Stimulated activated CD8-positive, alpha-beta memory T cell treated with anti-CD3 and anti-CD28 coated beads, Interleukin-12 subunit alpha, Interleukin-12 subunit beta, amount 100 ng/mL, for 4 hours (primary cell): ENCODE data around the gene CPPED1.
"Not testable (repeated sequence)": the region's sequence is repeated elsewhere in the genome, so short reads cannot be mapped to it uniquely, and the experiment has no call there.

Source experiments
- DNase-seq: peaks from one replicate; pipeline ENCODE4 v3.0.0-alpha.2; 2020; ENCODE audit warnings: low read depth

Gene CPPED1, protein sequence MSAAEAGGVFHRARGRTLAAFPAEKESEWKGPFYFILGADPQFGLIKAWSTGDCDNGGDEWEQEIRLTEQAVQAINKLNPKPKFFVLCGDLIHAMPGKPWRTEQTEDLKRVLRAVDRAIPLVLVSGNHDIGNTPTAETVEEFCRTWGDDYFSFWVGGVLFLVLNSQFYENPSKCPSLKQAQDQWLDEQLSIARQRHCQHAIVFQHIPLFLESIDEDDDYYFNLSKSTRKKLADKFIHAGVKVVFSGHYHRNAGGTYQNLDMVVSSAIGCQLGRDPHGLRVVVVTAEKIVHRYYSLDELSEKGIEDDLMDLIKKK

DNA sequence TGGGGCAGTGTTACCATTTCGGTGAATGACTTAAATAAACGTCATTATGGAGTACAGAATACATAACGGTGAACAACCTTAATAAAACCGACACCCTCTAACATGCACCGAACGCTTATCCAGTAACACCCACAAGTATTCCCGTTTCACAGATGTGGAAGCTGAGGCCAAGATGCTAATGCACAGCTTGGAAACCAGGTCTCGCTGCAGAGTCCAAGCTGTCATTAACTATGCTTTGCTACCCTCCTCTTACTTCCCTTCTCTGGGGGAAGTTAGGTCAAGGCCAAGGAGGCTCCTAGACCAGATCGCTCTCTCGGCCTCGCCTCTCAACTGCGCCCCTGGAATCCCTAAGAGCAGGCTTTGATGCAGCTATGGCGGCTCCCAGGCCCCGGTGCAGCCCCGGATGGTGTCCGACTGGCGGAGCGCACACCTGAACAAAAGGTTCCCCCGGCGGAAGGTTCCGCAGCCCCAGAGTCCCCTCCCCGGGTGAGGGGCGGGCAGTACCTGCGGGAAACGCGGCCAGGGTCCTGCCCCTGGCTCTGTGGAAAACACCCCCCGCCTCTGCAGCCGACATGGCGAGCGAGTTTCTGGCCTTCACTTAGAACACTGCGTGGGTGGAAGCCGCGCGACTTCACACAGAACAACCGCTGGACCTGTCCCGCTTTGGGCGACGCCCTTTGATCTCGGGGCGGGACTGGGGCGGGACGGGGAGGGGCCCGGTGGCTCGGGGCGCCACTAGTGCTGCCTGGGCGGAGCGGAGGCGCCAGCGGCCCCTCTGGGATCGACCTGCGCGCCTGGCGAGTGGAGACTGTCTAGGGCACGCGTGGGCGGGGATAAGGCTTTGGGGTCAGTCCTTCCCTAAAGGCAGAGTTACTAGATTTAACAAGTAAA is at the start of gene CPPED1:
Gene CPPED1, minus strand, starts transcription at position 685 of the 891 bp plus-strand sequence. Its CDS starts 111 bp downstream, at position 574.
- peak; percentile 78 for DNase-seq

DNA sequence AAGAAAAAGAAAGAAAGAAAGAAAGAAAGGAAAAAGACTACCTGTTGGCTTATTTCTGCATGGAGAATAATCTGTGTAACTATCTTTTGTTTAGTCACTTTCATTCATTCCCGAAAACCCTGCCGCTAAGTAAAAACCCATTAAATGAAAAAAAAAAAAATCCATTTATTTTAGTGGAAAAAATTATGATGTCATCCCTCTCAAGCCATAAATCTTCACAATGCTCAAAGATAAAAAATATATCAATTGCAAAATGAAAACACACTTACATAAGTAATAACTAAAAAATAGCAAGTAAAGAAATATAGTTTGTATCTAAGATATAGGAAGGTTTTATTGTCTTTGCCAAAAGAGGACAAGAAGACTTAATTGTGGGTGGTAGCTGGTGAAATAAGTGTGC is 46.5 kb upstream of the CPPED1 start:
- DNase-seq: no peak

DNA sequence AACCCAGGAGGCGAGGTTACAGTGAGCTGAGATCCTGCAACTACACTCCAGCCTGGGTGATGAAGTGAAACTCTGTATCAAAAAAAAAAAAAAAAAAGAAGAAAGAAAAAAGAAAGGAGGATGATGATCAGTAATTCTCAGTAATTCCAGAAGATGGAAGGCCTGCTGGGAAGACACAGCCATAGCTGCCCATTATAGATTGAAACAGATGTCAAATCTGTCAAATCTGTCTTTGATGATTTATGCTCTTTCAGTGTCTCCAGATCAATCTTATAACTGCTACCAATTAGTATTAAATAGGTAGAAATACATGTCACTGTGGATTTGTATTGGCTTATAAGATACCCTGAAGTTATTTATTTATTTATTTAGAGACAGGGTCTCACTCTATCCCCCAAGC is 42.9 kb upstream of the CPPED1 start:
- no peak for DNase-seq

DNA sequence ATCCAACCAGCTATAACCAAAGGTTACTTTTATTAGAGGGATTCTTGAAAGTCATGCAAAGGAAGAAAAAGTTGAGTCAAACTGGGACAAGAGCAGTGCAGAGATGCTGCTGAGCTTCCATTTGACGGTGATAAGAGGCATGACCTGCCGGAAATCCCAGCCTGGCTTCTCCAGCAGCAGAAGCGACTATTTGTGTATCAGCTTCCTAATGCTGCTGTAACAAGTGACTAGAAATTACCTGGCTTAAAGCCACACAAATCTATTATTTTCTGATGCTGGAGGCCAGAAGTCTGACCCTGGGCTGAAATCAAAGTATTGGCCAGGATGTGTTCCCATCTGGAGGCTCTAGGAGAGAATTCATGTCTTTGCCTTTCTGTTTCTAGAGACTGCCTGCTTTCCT is 41.6 kb upstream of the CPPED1 start:
- no peak for DNase-seq

DNA sequence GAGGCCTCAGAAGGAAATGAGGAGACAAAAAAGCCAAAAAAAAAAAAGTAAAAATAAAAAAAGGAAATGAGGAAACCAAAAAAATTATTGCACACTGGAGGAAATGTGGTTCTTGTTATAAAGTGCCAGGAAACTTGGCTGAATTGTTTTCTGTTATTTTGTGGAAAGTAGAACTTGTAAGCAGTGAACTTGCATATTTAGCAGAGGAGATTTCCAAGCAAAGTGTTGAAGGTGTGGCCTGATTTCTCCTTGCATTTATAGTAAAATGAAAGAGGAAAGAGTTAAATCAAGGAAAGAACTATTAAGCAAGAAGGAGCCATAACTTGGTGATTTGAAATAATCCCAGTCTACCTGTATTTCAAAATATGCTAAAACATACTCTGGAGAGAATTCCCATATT is 34.1 kb upstream of the CPPED1 start:
- DNase-seq: no peak

DNA sequence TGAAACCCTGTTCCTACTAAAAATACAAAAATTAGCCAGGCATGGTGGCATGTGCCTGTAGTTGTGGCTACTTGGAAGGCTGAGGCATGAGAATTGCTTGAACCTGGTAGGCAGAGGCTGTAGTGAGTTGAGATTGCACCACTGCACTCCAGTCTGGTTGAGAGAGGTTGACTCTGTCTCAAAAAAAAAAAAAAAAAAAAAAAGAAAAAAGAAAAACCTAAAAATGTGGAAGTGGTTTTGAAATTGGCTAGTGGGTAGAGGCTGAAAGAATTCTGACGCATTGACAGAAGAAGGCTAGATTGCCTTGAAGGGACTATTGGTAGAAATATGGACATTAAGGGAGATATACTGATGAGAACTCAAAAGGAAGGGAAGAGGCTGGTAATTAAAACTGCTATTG is 33.6 kb upstream of the CPPED1 start:
- DNase-seq: no peak

DNA sequence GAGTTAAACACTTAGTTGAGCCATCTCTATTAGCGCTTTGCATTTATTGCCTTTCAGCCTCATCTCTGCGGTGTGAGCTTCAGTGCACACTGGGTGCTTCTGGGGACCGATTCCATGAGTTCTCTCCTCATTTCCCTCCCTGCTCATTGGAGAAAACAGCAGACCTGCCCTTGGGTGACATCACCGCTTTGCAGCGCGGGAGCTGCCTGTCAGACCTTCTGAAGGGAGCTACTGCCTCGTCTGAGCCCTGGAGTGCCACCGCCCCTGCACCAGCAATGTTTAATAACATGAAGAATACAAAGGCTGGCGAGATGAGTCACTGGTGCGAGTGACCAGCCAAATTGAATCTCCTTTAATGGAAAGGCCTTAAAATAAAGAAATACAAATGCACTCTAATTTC is 30.2 kb upstream of the CPPED1 start:
- DNase-seq: no peak

DNA sequence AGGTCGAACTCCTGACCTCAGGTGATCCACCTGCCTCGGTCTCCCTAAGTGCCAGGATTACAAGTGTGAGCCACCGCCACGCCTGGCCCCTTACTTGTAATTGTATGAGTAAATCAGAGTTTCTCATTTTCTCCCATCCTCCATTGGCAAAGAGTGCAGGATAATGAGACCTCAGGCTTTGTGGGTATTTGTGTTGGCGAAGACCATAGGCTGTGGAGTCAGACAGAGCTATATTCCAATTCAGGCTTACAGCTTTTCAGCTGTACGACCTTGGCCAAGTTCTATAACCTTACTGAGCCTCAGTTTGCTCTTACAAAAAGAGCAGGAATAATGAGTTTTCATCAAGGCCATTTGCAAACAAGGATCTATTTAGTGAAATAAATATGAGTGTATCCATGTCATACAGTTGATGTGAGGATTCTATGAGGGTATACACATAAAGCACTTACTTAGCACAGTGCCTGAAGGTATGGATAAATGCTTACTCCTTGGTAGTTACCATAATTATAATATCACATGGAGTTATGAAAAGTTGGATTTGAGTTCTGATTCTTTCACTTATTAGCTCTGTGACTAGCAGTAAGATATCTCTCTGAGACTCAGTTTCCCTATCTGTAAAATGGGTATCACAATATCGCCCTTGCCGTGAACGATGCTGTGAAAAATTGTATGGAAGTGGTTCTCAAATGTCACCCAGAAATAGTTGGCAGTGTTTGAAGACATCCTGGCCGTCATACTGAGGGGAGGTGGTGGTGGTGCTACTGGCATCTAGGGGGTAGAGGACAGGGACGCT is 25.6 kb upstream of the CPPED1 start:
- DNase-seq: no peak

DNA sequence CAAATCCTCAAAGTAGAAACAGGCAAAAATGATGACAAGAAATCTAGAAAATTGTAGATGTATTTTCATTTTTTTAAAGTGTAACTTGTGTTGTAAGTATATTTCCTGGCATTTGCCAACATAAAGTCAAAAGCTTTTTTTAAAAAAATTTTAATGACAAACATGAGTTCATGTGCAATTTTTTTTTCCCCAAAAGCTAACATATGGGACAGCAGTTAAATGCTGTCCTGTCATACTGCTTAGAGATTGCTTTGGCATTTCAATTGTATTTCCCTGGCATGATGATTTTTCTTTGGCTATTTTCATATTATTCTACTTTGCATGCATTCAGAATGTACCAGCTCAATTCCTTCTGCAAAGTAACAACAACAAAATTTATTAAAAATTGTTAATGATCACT is 24.5 kb upstream of the CPPED1 start:
- no peak for DNase-seq

DNA sequence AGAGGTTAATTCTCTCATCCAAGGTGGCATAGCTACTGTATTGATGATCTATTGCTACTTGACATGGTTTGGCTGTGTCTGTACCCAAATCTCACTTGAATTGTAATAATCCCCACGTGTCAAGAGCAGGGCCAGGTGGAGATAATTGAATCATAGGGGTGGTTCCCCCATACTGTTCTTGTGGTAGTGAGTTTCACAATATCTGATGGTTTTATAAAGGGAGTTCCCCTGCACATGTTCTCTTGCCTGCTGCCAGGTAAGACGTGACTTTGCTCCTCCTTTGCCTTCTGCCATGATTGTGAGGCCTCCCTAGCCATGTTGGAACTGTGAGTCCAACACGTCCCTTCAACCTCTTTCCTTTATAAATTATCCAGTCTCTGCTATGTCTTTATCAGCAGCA is 22.9 kb upstream of the CPPED1 start:
- DNase-seq: no peak

DNA sequence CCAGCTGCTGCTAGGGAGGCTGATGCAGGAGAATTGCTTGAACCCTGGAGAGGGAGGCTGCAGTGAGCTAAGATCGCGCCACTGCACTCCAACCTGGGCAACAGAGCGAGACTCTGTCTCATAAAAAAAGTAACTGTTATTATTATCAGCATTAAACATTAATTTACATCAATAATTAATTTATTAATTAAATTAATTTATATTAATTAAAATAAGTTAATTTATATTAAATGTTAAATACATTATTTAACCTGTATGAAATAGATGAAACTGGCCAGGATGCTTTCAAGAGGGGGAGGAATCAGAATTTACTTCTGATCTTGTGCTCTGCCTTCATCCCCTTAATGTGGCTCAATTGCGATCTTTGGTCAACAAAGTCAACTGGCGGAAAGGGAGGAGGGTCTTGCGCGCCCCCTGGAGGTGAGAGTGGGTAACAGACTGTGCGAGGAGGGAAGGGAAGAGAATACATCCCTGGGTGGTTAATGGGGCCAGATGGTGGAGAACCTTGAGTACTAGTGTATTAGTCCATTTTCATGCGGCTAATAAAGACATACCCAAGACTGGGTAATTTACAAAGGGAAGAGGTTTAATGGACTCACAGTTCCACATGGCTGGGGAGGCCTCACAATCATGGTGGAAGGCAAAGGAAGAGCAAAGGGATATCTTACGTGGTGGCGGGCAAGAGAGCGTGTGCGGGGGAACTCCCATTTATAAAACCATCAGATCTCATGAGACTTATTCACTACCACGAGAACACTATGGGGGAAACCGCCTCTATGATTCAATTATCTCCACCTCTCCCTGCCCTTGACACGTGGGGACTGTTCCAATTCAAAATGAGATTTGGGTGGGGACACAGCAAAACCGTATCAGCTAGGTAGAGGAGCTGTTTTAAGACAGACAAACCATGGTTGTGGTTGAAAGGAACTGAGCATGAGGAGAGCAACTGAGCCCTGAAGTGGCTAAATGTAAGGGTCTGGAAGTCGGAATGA is 15.7 kb upstream of the CPPED1 start:
- DNase-seq: peak; percentile 44

DNA sequence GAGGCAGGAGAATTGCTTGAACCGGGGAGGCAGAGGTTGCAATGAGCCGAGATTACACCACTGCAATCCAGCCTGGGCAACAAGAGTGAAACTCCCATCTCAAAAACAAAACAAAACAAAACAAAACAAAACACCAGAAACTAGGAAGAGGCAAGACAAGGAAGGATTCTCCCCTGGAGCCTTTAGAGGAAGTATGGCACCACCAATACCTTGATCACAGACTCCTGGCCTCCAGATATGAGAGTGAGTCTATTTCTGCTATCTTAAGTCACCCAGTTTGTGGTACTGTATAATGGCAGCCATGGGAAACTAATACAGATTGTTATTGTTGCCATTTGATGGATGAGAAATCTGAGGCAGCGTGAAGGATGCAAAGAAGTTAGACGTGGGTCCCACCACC is 14.6 kb upstream of the CPPED1 start:
- no peak for DNase-seq

DNA sequence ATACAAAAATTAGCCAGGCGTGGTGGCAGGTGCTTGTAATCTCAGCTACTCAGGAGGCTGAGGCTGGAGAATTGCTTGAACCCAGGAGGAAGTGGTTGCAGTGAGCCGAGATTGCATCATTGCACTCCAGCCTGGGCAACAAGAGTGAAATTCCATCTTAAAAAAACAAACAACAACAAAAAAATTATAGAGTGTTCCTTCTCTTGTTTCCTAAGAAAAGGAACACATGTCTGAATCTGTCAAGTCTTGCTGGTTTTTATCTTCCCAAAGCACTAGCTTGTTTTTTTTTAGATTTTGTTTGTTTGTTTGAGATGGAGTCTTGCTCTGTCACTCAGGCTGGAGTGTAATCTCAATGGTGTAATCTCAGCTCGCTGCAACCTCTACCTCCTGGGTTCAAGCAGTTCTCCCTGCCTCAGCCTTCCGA is 13.1 kb upstream of the CPPED1 start:
- DNase-seq: not testable (repeated sequence)

DNA sequence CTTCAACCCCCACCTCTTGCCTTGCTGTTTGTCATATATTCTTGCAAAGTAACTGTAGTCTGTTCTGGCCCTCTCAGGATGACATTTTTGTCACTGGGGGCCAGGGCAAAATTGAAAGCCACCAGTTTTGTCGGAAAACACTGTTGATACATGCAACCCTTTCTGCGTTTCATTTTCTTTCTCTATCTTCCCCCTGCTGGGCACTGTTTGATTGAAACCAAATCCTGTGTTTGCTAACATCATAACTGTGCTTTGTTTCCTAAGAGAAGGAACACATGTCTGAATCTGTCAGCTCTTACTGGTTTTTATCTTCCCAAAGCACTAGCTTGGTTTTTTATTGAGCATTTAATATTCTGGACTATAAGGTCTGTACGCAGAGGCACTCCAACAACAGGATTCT is 11.7 kb upstream of the CPPED1 start:
- DNase-seq: no peak

DNA sequence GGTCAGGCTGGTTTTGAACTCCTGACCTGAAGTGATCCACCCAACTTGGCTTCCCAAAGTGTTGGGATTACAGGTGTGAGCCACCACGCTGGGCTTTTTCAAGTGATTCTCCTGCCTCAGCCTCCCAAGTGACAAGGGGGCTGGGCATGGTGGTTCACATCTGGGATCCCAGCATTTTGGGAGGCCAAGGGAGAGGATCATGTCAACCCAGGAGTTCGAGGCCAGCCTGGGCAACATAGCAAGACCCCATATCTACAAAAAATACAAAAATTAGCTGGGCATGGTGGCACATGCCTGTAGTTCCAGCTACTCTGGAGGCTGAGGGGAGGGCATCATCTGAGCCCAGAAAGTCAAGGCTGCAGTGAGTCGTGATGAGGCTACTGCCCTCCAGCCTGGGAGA is 10.0 kb upstream of the CPPED1 start:
- DNase-seq: not testable (repeated sequence)

DNA sequence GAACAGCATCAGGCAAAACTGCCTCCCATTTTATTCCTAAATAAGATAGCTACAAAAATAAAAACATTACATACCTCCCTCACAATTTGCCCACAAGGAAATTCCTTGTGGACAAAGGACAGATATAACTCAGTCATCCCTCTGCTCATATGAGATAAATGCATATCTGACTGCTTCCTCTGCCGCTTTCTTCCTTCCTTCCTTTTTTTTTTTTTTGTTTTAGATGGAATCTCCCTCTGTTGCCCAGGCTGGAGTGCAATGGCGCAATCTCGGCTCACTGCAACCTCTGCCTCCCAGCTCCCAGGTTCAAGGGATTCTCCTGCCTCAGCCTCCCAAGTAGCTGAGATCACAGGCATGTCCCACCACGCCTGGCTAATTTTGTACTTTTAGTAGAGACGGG is 9.6 kb upstream of the CPPED1 start:
- DNase-seq: not testable (repeated sequence)

DNA sequence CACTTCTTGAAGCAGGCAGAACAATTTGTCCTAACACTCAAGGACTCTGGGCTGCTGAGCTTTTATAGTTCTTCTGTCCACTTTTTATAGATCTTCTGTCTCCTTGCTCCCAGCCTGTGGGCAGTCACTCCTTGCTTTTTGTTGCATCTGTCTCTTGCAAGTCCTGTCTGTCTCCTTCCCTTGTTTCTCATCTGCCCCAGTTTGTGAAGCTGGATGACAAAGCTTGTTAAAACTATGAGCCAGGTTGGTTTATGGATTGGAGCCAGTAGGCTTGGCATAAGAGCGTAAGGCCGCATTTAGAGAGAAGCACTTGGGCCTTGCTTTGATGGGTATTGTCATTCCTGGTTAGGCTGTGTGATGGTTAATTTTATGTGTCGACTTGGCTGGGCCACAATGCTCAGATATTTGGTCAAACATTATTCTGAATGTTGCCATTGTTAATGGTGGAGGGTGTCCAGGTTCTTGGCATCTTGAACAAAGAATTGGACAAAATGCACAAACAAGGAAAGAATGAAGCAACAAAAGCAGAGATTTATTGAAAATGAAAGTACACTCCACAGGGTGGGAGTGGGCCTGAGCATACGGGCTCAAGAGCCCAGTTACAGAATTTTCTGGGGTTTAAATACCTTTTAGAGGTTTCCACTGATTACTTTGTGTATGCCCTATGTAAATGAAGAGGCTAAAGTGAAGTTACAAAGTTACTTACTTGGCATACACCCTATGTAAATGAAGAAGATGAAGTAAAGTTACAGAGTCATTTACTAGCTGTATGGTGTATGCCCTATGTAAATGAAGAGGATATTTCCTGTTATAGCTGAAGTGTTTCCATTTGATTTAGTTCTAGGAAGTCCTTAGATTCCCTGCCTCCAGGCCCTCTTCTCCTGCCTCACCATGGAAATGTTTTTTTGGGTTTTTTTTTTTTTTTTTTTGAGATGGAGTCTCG is 8.0 kb upstream of the CPPED1 start:
- no peak for DNase-seq

DNA sequence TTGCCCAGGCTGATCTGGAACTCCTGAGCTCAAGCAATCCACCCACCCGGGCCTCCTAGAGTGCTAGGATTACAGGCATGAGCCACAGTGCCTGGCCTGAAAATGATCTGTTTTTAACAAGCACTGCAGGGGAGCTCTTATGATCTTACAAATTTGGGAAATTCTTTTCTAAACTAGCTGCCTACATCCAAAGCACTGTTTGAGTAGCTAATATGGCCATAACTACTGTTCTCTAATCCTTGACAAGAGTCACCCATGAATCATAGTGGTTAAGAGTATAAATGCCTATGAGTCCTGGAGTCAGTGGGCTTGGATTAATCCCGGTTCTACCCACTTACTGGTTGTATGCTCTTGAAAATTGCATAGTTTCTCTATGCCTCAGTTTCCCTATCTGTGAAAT is 1.4 kb upstream of the CPPED1 start:
- DNase-seq: no peak

DNA sequence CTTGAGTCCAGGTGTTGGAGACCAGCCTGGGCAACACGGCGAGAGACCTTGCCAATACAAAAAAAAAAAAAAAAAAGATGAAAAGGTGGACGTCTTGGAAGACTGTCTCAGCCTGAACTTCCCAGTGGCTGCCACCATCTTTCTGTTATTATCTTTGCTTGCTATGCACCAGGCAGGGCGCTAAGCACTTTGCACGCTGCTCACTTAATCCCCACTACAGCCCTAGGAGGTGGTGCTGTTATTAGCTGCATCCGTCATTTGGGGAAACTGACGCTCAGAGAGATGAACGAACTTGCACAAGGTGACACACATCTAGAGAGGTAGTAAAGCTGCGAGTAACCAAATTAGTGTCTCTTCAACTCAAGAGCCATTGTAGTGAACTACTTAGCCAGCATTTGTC is 708 bp upstream of the CPPED1 start:
- DNase-seq: no peak

DNA sequence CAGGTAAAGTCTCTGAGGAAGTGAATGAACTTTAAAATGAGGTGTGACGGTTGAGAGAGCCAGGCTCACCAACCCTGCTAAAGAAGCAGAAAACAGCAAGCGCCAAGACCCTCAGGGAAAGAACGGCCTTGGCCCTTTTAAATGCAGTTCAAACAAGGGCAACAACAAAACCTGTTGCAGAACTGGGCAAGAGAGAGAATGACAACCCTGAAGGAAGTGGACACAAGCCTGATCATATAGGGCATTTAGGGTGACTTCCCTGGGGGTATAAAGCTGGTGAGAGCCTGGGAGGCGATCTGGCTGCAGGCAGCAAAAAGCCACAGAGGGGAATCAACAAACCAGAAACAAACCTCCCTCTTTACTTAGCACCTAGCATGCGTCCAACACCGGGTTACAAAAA is 1.0 kb downstream of the CPPED1 start:
- no peak for DNase-seq
